GM18861 (cell line): ENCODE results near the gene DNAH1.

Source experiments
- ATAC-seq: cut with Tn5 transposase; IDR thresholded peaks from one replicate; pipeline ENCODE4 v1.9.1; 2021; ENCODE audit not compliant: unreplicated experiment

Gene DNAH1

GRCh38 chr3:52401021-52401420 is 84.9 kb downstream of the DNAH1 start:
- no peak for ATAC-seq

GRCh38 chr3:52401551-52401950 is 85.4 kb downstream of the DNAH1 start:
- ATAC-seq, result no peak

- no peak for ATAC-seq
Measured at GRCh38 chr3:52402101-52402521, 86.0 kb downstream of the DNAH1 start.

- ATAC-seq, result no peak
Measured at GRCh38 chr3:52402706-52403270, 86.7 kb downstream of the DNAH1 start.

GRCh38 chr3:52403271-52403841 is 87.2 kb downstream of the DNAH1 start:
- ATAC-seq, result no peak

- no peak for ATAC-seq
Measured at GRCh38 chr3:52403955-52404354, 87.8 kb downstream of the DNAH1 start.

- no peak for ATAC-seq
Measured at GRCh38 chr3:52404391-52404790, 88.3 kb downstream of the DNAH1 start.

- ATAC-seq, result no peak
Measured at GRCh38 chr3:52405066-52405465, 88.9 kb downstream of the DNAH1 start.

- no peak for ATAC-seq
Measured at GRCh38 chr3:52405601-52406110, 89.5 kb downstream of the DNAH1 start.

GRCh38 chr3:52406231-52406661 is 90.1 kb downstream of the DNAH1 start:
- ATAC-seq, result no peak

- no peak for ATAC-seq
Measured at GRCh38 chr3:52406791-52407510, 90.8 kb downstream of the DNAH1 start.

- ATAC-seq, result no peak
Measured at GRCh38 chr3:52407779-52408178, 91.7 kb downstream of the DNAH1 start.

- no peak for ATAC-seq
Measured at GRCh38 chr3:52408466-52408865, 92.3 kb downstream of the DNAH1 start.

GRCh38 chr3:52415800-52416199 is 99.7 kb downstream of the DNAH1 start:
- ATAC-seq, result no peak

GRCh38 chr3:52420388-52420787 is 104.3 kb downstream of the DNAH1 start:
- no peak for ATAC-seq

- no peak for ATAC-seq
Measured at GRCh38 chr3:52422669-52423068, 106.5 kb downstream of the DNAH1 start.

GRCh38 chr3:52423173-52423572 is 107.1 kb downstream of the DNAH1 start:
- ATAC-seq, result no peak

GRCh38 chr3:52428151-52429005 is 112.3 kb downstream of the DNAH1 start:
- ATAC-seq, result no peak

GRCh38 chr3:52429031-52429430 is 112.9 kb downstream of the DNAH1 start:
- no peak for ATAC-seq

- ATAC-seq, result no peak
Measured at GRCh38 chr3:52429779-52430415, 113.8 kb downstream of the DNAH1 start.

- ATAC-seq, result no peak
Measured at GRCh38 chr3:52430416-52430810, 114.3 kb downstream of the DNAH1 start.
